GM21390 (cell line): ENCODE measurements around the gene ASF1A.

Experiments used
- ATAC-seq: cut with Tn5 transposase; IDR thresholded peaks from one replicate; pipeline ENCODE4 v1.9.1; 2021; ENCODE audit not compliant: unreplicated experiment

ASF1A gene

DNA sequence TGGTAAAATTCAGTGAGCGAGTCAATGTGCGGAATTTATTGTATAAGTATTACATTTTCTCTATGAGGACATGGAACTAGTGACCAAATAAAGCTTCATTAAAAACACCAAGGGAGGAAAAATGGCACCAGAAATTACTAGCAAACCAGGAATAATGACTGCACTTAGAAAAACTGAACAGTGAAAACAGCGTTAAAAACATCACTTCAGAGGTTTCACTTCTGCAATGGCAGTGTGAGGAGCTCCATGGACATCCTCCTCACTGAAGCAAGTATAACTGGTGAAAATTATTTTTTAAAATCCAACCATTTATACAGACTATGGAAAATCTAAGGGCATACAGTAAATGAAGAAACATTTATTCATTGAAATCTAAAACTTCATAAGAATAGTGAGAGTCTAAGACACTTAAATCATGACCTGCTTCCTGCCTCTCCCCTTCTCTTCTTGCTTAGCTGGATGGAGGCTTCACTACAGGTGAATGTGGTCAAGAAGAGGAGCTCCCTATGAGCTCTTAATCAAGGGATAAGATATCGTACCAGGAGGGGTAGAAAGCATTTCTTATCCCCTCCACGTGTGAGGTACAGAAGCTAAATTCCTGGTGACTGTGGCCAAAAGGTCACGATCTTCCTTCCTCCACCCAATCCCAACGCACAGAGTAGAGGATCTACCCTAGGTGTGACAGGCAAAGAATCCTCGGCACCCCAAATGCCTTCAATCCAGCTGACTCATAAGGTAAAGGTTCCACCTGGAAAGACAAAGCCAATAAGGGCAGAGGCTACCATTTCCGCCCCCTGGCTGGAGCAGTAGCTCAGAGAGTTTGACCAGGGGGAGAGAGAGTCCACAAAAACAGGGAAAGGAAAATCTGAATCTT, 12.3 kb upstream of the ASF1A start:
- peak; percentile 88 for ATAC-seq

DNA sequence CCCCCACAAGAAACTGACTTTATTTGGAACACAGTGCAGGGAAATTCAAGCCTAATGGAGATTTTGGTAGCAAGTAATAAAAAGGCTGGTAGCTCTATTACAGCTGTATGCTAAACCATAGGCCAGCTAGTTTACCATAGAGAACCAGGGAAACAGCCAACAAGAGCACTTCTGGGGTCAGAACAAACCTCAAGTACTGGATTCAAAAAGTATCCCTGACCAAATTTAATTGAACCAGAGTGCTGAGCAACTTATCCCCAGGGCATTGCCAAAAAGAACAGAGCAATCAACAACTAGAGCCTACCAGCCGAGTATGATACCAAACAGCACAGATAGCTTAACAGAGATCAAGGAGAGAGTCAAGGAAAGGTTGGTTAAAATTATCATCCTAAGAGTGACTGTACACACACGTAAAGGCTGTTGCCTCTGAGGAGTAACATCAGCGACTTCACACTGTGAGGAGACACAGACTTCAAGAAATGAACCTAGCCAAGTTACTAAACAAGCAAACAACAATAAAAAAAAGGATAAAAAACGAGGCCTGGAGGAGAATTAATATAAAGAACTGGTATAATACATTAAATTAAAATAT, 11.5 kb upstream of the ASF1A start:
- ATAC-seq, result no peak

DNA sequence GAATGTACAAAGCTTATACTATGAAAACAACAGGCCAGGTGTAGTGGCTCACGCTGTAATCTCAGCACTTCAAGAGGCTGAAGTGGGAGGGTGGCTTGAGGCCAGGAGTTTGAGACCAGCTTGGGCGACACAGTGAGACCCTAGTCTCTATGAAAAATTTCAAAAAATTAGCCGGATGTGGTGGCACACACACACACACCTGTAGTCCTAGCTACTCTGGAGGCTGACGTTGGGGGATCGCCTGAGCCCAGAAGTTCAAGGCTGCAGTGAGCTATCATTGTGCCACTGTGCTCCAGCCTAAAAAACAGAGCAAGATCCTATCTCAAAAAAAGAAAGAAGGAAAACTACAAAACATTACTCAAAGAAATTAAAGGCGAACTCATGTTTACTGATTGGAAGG, 7.3 kb upstream of the ASF1A start:
- ATAC-seq, result no peak

DNA sequence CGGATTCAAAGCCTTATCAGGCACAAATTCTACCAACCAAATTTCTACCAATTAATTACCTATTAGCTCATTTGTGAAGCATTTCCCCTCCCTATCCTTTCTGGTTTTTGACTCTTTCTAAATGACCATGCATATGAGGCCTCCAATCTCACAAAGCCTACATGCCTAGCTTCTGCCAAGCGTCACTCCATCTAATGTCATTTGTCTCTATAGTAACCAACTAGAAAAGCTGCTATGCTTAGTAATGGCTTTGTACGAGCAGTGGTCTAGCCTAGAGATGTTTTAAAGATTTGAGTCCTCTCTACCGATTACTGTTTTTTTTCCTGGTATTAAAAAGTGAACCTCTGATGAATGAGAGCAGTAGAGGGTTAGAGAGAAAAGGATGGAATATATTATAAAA, 4.8 kb upstream of the ASF1A start:
- ATAC-seq, result no peak

DNA sequence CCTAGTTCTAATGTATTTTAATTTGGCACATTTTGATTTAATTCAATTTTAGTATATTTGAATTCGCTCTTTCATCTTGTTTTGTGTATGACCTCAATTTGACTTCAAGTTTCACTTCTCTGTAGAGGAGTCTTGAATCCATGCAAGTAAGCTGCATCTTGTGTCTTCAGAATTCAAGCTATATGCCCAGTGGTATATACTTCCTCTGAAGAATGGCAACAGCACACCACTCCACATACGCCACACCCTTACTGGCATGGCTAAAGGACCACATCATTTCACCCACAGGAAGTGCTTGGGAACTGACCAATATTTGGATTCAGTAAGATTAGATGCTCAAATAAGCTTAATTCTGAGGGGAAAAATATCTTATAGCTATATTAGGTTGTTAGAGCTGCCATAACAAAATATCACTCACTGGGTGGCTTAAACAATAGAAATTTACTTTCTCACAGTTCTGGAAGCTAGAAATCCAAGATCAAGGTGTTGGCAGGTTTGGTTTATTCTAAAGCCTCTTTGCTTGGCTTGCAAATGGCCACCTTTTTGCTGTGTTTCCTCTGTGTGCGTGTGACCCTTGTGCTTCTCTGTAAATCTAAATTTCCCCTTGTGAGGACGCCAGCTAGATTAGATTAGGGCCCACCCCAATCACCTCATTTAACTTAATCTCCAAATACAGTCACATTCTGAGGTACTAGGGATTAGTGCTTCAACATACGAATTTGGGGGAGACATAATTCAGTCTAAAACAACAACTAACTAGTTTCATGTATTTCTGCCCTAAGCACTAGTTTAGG, 2.8 kb upstream of the ASF1A start:
- ATAC-seq, result peak; percentile 17

DNA sequence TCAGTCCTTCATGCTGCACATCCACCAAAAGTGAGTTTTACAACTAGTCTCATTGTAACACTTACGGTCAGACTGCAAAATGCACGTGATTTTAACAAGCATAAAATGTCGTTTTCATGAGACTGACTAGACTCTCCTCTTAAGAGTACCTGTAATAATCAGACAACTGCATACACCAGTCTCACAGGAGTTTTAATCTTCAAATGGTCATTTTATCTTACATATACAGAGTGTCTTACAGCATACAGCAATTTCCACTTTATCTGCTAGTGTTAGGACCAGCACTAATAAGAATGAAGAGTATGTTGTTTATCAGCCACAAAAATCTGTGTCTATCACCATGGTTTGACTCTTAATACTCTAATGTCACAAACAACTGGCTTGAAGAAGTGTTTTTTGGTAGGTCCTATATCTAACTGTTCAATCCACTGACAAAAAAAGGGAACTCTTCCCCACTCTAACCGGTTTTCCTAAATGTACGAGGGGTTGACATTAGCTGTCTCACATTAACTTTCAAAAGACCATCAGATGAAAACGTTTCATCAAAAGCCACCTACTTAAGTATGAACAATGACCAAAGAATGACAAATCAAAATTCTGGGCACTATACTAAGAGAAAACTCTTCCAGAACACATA, 1.5 kb upstream of the ASF1A start:
- no peak for ATAC-seq

DNA sequence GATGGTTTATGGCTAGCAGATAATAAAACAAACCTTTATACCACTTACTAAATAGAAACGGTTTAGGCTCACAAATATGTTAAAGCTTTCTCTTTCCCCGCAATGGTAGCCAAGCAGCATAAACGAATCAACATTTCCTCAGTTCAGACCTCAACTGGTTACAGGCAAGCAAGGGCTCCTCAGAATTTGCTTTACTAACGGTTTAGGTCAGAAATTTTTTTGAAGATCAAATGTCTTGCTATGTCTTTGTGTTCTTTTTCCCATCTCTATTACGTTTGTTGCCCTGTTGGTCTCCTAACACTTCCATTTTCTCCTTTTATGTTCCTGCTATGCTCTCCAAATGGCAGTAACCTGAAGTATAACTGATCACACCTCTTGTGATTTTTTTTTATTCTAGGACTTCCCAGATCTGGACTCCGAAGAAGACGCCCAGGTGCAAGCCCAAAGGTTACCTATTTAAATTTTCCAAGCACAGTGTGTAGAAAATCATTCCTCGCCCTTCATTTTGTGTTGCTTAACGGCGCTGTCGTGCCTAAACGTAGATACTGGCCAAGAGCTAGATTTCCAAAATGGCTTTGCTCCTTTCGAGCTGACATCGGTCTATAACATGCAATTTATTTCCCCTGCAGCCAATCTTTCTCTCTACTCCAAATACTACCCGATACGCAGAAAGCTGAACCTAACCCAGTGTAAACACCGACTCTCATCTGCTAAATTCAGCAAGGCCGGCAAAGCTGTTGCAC, 717 bp upstream of the ASF1A start:
- peak; percentile 15 for ATAC-seq

DNA sequence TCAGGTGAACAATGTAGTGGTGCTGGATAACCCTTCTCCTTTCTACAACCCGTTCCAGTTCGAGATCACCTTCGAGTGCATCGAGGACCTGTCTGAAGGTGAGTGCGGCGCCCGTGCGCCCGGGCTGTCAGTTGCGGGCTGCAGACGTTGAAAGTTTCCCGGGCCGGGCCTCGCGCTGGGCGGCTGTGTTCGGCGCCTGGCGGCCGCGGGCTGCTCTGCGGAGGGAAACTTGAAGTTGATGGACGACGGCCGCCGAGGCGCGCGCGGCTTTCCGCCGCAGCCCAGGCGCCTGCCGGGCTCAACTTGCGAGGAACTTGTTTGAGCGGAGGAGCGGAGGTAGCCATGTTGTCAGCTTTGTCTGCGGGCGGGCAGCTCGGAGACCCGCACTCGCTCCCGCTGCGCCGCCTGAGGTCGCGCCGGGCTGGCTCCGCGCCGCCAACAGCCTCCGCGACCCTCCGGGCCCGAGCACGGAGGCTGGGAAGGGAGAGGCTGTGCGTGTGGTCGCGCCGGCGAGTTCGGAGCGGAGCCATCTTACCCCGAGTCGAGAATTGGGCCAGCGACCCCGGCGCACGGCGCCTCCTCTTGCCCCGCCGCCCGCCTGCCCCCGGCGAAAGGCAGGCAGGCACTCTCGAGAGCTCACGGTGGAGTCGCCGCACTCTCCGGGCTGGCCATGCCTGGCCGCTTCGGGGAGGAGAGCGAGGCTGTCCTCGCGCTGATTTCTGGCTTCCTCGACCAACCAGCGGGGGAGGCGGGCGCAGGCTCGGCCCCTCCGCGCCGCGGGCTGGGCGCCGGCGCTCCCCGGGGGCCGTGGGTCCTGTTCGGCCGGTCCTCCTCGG, 691 bp downstream of the ASF1A start:
- ATAC-seq, result peak; percentile 28

DNA sequence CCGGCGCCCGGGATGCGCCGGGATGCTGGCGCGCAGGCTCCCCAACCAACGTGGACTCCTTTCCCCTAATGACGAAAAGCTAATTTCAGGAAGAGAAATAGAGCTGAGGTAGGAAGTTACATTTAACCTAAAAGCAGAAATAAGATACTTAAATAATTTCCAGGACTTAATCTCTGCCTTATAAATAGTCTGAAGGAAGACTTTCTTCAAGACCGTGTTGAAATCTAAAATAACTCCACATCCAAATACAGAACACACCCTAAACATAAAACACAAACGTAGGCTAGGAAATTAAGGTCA, 1.3 kb downstream of the ASF1A start:
- ATAC-seq, result no peak

DNA sequence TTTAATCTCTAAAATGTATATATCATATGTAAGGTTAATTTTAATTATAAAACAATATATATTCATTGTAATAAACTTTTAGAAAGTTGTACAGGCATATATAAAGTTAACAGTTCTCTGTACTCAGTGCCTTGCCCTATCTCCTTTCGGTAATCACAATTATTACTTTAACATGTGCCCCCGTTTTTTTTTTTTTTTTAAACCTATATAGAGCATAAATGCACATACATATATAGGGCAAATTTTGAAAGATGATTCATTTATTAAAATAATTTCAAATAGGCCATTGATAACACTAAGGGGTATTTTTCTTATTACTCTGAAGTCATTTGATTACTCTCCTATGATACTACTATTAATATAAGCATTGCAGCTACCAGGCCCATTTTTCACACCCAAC, 1.9 kb downstream of the ASF1A start:
- no peak for ATAC-seq

DNA sequence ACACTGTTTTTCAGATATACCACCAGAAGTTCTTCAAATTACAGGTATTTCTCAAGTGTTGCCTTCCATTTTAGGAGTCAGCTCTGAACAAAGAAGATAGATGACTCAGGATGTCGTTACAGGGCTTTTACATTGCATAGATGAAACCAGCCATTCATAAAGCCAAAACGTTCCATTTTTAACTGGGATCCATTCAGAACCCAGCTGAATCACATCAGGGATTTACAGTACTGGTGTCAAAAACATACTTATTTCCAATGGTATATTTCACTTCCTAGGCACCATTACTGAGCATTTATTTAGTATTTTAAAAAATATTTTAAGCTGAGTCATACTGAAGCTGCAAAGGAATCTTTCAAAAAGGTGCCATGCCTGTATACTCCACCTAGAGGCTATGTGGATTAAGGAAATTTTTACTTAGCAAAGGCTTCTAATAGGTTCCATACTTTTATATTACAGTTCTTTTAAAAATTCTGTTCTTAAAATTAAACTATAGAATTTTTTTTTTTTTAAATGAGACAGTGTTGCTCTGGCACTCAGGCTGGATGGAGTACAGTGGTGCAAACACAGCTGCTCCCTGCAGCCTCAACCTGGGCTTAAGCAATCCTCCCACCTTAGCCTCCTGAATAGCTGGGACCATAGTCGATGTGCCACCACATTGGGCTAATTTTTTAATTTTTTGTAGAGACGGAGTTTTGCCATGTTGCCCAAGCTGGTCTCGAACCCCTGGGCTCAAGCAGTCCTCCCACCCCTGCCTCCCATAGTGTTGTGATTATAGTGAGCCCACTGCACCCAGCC, 2.6 kb downstream of the ASF1A start:
- ATAC-seq, result peak; percentile 18

DNA sequence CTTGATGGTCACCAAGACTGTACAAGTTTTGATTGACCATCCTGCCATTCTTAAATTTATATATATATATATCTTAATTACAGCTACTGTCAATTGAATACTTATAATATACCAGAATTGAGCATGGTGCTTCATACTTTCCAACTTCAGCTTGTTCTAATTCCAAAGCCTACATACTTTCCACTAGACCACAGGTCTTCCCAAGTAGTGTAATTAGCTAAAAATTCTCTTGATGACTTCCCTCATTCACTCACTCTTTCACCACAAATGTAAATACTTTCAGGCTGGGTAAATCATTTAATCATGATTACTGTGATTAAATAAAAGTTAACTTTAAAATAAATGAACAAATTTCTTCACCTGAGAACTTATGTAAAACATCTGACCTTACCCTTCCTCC, 3.4 kb downstream of the ASF1A start:
- ATAC-seq, result no peak

DNA sequence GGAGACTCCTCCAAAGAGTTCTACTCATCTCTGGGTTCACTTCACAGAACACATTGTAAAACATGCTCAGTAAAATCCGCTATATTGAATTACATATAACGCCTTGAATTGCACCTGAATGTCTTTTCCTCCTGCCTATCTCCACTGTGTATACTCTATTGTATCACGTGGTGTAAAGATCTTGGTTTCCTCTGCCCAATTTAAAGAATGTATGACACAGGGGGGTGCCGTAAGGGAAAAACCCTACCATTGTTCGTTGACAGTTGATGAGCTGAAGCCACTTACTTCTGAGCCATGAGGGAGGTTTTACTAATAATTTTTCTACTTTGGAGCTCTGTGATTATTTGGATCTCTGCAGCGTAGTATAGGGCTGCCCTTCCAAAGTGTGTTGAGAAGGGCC, 6.0 kb downstream of the ASF1A start:
- ATAC-seq, result no peak

DNA sequence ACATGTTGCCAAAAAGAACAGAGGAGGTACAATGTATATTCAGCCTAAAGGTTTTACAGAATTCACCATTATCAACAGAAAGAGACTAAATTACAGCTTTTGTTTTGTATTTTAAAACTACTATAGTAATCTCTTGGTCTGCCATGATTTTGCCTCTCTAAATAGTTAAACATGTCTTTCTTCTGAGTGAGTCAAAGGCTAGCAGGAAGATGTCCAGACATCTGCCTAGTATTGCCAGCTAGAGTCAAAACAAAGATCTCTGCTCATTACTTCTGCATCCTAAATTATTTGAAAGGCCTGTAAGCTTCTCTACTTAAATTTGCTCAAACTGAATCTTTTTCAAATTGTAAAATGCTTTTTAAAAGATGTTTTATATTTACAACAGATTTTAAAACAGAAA, 8.8 kb downstream of the ASF1A start:
- no peak for ATAC-seq

DNA sequence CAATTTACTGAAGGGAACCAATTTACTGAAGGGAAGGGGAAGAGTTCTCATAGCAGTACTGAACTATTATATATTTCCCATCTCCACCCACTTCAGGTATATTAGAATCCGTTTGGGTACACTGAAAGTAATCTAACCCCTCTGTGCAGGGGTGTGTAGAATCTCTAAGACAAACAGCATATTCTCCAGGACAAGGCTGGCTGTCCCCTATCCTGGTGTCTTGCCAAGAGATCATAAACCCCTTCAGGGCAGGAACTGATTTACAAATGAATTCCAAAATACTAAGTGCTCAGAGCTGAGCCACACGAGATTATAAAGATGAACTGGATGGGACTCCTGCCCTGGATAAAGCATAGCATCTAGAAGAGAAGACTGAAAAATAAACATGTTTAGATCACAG, 9.2 kb downstream of the ASF1A start:
- no peak for ATAC-seq

DNA sequence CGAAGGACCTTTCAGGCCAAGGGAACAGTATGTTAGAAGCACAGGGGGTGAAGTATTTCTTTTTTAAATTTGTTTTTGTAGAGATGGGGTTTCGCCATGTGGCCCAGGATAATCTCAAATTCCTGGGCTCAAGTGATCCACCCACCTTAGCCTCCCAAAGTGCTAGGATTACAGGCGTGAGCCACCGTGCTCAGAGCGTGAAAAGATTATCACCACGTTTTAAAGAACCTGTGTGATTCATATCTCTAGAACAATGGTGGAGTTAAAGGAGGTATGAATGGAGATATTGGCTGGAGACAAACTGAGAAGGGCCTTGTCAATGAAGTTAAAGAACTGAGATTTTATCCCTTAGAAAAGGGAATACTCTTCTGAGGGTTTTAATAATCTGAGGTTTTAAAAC, 9.7 kb downstream of the ASF1A start:
- no peak for ATAC-seq

DNA sequence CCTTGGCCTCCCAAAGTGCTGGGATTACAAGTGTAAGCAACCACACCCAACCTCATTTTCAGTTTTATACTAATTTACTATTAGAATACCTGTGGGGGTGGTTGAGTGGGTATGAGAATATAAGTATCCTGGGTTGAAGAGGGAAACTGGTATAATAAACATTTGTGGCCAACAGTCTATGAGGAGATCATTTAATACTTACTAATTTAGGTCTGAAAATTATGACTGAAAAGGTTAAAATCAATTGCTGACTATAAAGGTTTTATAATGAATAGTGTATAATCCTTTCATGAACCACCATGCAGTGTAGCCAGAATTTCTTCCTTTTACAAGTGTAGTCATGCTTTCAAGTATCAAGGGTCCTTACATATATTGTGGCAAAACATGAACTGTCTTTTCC, 11.1 kb downstream of the ASF1A start:
- ATAC-seq, result no peak

DNA sequence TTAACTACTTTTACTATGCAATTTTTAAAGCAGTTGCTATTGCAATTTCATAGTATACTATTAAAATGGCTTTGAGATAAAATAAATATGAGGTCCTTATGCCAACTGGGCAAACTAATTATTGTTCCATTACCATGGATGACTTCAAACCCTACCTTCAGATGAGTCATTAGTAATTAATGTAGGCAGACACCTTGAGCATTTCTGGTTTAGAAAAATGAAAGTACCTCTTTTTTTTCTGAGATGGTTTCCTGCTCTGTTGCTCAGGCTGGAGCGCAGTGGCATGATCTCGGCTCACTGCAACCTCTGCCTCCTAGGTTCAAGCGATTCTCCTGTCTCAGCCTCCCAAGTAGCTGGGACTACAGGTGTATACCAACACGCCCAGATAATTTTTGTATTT, 11.9 kb downstream of the ASF1A start:
- ATAC-seq, result no peak

DNA sequence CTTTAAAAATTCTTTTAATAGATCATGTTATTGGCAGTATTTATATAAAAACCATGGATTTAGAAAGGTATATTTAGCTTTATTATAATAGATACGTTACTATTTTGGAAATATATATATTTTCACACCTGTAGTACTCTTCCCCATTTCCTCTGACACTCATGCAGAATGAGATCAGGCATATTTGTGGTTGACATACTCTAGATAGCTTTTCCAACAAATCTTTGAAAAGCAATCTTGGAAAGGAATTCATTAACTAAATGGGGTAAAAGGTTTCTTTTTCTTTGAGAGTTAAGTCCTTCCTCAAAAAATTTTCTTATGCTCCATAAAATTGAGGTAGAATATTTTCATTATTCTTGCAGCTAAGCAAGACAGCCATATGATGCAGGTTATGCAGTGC, 14.5 kb downstream of the ASF1A start:
- no peak for ATAC-seq
